ENCODE data around the gene HECW1. TPM values are rescaled to one million over a fixed set of nuclear protein-coding genes. Genes with fewer than 3 reads are reported as not detected.

Gene HECW1
- total and polyA plus RNA-seq, 2 donors (not counting 1 experiment from before 2014, with no cell fraction given) = not detected

GRCh38 chr7:43560742-43561330, 448.4 kb downstream of the HECW1 start:
- H3K9ac ChIP-seq (ENCODE audit: low read length) = no peak overlapping the region
- 99% methylated on average over 5 of the region's 7 CpGs for WGBS (ENCODE audit: insufficient coverage)
- no peak overlapping the region for H3K4me3 ChIP-seq (ENCODE audit: control extremely low read depth in 1 of 5, extremely low read depth in 1 of 5, insufficient read depth in 1 of 5, low read depth in 2 of 5, low read length in 4 of 5)
- no peak overlapping the region for H3K27ac ChIP-seq (ENCODE audit: low read length in 2 of 2)
- H3K27ac Mint-ChIP-seq = no peak overlapping the region
- no peaks in the 10 kb centered on the region for H3K4me1 ChIP-seq (ENCODE audit: control insufficient read depth in 2 of 2, insufficient read depth in 2 of 2, low read length in 2 of 2)
- H3K4me2 ChIP-seq (replicated peaks; ENCODE audit: low read depth, low read length, poor library complexity, severe bottlenecking) = no peak overlapping the region
- DNase-seq (no peak), ATAC-seq (ENCODE audit: low read depth) (no peak)
- H3K4me3 Mint-ChIP-seq = no peak overlapping the region
- POLR2A ChIA-PET = no interaction called here
- no peak overlapping the region for H2AFZ ChIP-seq (ENCODE audit: insufficient read depth, low read depth, low read length, poor library complexity, severe bottlenecking)
- CTCF ChIA-PET = no interaction called here
- H3K4me1 Mint-ChIP-seq = no peaks in the 10 kb centered on the region
- H3K27me3 Mint-ChIP-seq = peaks cover 48% of the 10 kb centered on the region
- no peaks in the 10 kb centered on the region for H3K9me3 Mint-ChIP-seq (ENCODE audit: insufficient read depth)
- no peaks in the 10 kb centered on the region for H3K79me2 ChIP-seq (ENCODE audit: control insufficient read depth, insufficient read depth, low read length)
- H4K20me1 ChIP-seq (ENCODE audit: control insufficient read depth, insufficient read depth, low read length, poor library complexity, severe bottlenecking) = no peaks in the 10 kb centered on the region
- H3K9me3 ChIP-seq (ENCODE audit: control extremely low read depth in 1 of 3, control insufficient read depth in 2 of 3, insufficient read depth in 1 of 3, low read length in 2 of 3) = no peaks in the 10 kb centered on the region
- intact Hi-C loops (cut with micrococcal nuclease) = no loop called here
- H3K27me3 ChIP-seq (replicated peaks in 1 of 4; ENCODE audit: control extremely low read depth in 1 of 4, control insufficient read depth in 3 of 4, insufficient read depth in 4 of 4, low read length in 3 of 4) = peaks cover 0 to 12% (median 6%) of the 10 kb centered on the region in 4 experiments
- no peaks in the 10 kb centered on the region for H3K36me3 ChIP-seq (replicated peaks in 1 of 2; ENCODE audit: control extremely low read depth in 1 of 2, control insufficient read depth in 1 of 2, extremely low read depth in 1 of 2, insufficient read depth in 2 of 2, low read length in 1 of 2)
- TF ChIP-seq CTCF (IDR thresholded peaks at IDR 0.05) (no peak), EZH2 (IDR thresholded peaks at IDR 0.05; ENCODE audit: borderline replicate concordance, insufficient read depth, low read depth, low read length, poor library complexity, severe bottlenecking) (no peak)

DNA sequence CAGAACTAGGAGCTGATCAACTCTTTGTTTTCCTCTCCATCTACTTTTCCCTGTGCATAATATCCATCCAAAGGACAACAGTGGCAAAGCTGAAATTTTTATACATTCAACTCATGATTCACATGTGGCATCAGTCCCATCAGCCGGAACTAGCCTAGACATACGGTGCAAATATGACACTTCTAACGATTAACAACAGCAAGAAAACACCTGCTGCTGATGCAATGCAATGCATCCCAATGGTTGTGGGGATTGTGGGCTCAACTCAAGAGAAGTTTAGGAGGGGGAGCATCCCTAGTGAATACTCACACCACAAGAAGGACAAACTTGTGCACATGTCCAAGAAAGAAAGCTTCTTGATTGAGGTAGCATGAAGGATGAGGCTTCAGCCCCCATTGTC, 449.9 kb downstream of the HECW1 start:
- ChIA-PET CTCF (interaction anchor here (0.6 to 1.0 kb wide), 2 partner anchors 106 to 277 kb away, joined by 3 read pairs; no protein-coding TSS in a partner anchor), POLR2A (no interaction called here)
- H3K36me3 ChIP-seq (replicated peaks in 1 of 2; ENCODE audit: control extremely low read depth in 1 of 2, control insufficient read depth in 1 of 2, extremely low read depth in 1 of 2, insufficient read depth in 2 of 2, low read length in 1 of 2) = no peaks in the 10 kb centered on the region
- no peak overlapping the region for H3K9ac ChIP-seq (ENCODE audit: low read length)
- H3K27me3 Mint-ChIP-seq = peaks cover 42% of the 10 kb centered on the region
- no peaks in the 10 kb centered on the region for H3K9me3 Mint-ChIP-seq (ENCODE audit: insufficient read depth)
- no CpG with 5 or more reads among the region's 3 CpGs for WGBS (ENCODE audit: insufficient coverage)
- H3K27ac Mint-ChIP-seq = no peak overlapping the region
- H3K79me2 ChIP-seq (ENCODE audit: control insufficient read depth, insufficient read depth, low read length) = no peaks in the 10 kb centered on the region
- H2AFZ ChIP-seq (ENCODE audit: insufficient read depth, low read depth, low read length, poor library complexity, severe bottlenecking) = no peak overlapping the region
- H3K4me3 ChIP-seq (ENCODE audit: control extremely low read depth in 1 of 5, extremely low read depth in 1 of 5, insufficient read depth in 1 of 5, low read depth in 2 of 5, low read length in 4 of 5) = no peak overlapping the region
- H4K20me1 ChIP-seq (ENCODE audit: control insufficient read depth, insufficient read depth, low read length, poor library complexity, severe bottlenecking) = no peaks in the 10 kb centered on the region
- H3K4me2 ChIP-seq (replicated peaks; ENCODE audit: low read depth, low read length, poor library complexity, severe bottlenecking) = no peak overlapping the region
- H3K27ac ChIP-seq (ENCODE audit: low read length in 2 of 2) = no peak overlapping the region
- H3K4me1 Mint-ChIP-seq = no peaks in the 10 kb centered on the region
- no peaks in the 10 kb centered on the region for H3K4me1 ChIP-seq (ENCODE audit: control insufficient read depth in 2 of 2, insufficient read depth in 2 of 2, low read length in 2 of 2)
- TF ChIP-seq EZH2 (IDR thresholded peaks at IDR 0.05; ENCODE audit: borderline replicate concordance, insufficient read depth, low read depth, low read length, poor library complexity, severe bottlenecking) = no peak
- no peak for TF ChIP-seq CTCF (IDR thresholded peaks at IDR 0.05)
- no peak for ATAC-seq (ENCODE audit: low read depth)
- no peak for DNase-seq
- intact Hi-C loops (cut with micrococcal nuclease) = no loop called here
- no peaks in the 10 kb centered on the region for H3K9me3 ChIP-seq (ENCODE audit: control extremely low read depth in 1 of 3, control insufficient read depth in 2 of 3, insufficient read depth in 1 of 3, low read length in 2 of 3)
- peaks cover 0 to 12% (median 6%) of the 10 kb centered on the region in 4 experiments for H3K27me3 ChIP-seq (replicated peaks in 1 of 4; ENCODE audit: control extremely low read depth in 1 of 4, control insufficient read depth in 3 of 4, insufficient read depth in 4 of 4, low read length in 3 of 4)
- no peak overlapping the region for H3K4me3 Mint-ChIP-seq

All from B cell (primary cell).